Adrenal gland (tissue), 12 donors: ENCODE measurements around the gene TPD52L1. TPM values are rescaled to one million over a fixed set of nuclear protein-coding genes. Genes with fewer than 3 reads are reported as not detected.

ENCODE experiments used
- DNase-seq, 7 donors: peaks; one replicate each; pipeline ENCODE4 v3.0.0-alpha.2; 2019 to 2020
- H3K27ac ChIP-seq, 5 donors: fragments of 200-600 bp; sonication (generic) in 4 of 5; 1 replicate in 3 of 5; 2 replicates in 2 of 5; pipeline versions ENCODE4 v1.5.1 to v1.8.0; 2016 to 2020; ENCODE audit warnings: mild to moderate bottlenecking in 1 of 5
- H3K27me3 ChIP-seq: fragments of 200-600 bp; 2 replicates; pipeline ENCODE4 v1.8.0; 2021
- H3K36me3 ChIP-seq, 2 donors: fragments of 200-600 bp; replicated peaks in 1 of 2; 1 replicate in 1 of 2; 2 replicates in 1 of 2; pipeline versions ENCODE4 v1.5.1 to v1.8.0; 2018 to 2022
- H3K4me1 ChIP-seq, 2 donors: fragments of 200-600 bp; replicated peaks in 1 of 2; 1 replicate in 1 of 2; 2 replicates in 1 of 2; pipeline versions ENCODE4 v1.5.1 to v1.8.0; 2018 to 2021
- H3K4me3 ChIP-seq, 4 donors: fragments of 200-600 bp; sonication (generic) in 3 of 4; one replicate each; pipeline ENCODE4 v1.5.1; 2016 to 2018
- H3K9me3 ChIP-seq, 3 donors: fragments of 200-600 bp; sonication (generic) in 1 of 3; replicated peaks in 1 of 3; 1 replicate in 2 of 3; 2 replicates in 1 of 3; pipeline versions ENCODE4 v1.5.1 to v1.8.0; 2016 to 2021
- POLR2A ChIP-seq, 2 donors: fragments of 450-650 bp; IDR thresholded peaks; one replicate each; pipeline ENCODE4 v1.6.1; 2017; ENCODE audit warnings: antibody characterized with exemption in 2 of 2, mild to moderate bottlenecking in 2 of 2, moderate library complexity in 1 of 2
- WGBS, 4 donors: extraction: QIAGEN DNeasy Blood & Tissue Kit in 2 of 4; methylation state at CpG; one replicate each; pipeline versions ENCODE4 v1.1.5 to v1.1.7; 2013 to 2017; 5-methylcytosine and 5-hydroxymethylcytosine counted together
- intact Hi-C, 2 donors: fragments of 100-400 bp; cut with DNase I; formaldehyde crosslinking; loops; one replicate each; pipeline versions ENCODE4 v1.14.1 to v1.15.0; 2022 to 2023
- polyA plus RNA-seq, 3 donors: library from polyadenylated mRNA; stranded (reverse); fragments of 200-250 nt in 2 of 3; fragments of 350-450 nt in 1 of 3; fragmentation: Illumina TruSeq in 1 of 3; extraction: RNeasy Lipid Tissue Mini Kit (QIAGEN cat#74804) in 1 of 3; gene quantifications; one replicate each; pipeline ENCODE4 v1.2.3, GENCODE V29; 2013 to 2014
- total RNA-seq, 9 donors: library from RNA; depleted of rRNA in 4 of 9; stranded (reverse); fragments of >200 nt in 4 of 9; fragments of 120-200 nt in 1 of 9; fragmentation: NEBNext Ultra II Directional in 1 of 9; extraction: Animal tissue kit (Norgen Biotek cat#: 25700) in 1 of 9; gene quantifications; one replicate each; pipeline versions ENCODE4 v1.1.0 to v1.2.4, GENCODE V29; 2013 to 2023
- TF ChIP-seq, protein P1 (sequence below), 6 experiments: fragments of 450-650 bp in 4 of 6; fragments of 200-600 bp in 2 of 6; sonication (generic) in 1 of 6; IDR thresholded peaks; 1 replicate in 5 of 6; 2 replicates in 1 of 6; pipeline versions ENCODE4 v1.5.1 to v1.8.0; 2016 to 2021; ENCODE audit warnings: antibody characterized with exemption in 6 of 6, mild to moderate bottlenecking in 2 of 6, moderate library complexity in 1 of 6
- donor health status: healthy with polysubstance abuse.
- donor health status: Bipolar disorder and iron deficiency.
- donor health status: DM: yes; HTN: yes; CAD: no.
- donor health status: DM: no; HTN: no; CAD: no.
- donor health status: DM: no; HTN: no; CAD: no.
- donor health status: DM: yes; HTN: yes; CAD: no.

The TPD52L1 gene
- total and polyA plus RNA-seq, 12 donors: 37.0 to 2,041 (median 435) TPM

DNA sequence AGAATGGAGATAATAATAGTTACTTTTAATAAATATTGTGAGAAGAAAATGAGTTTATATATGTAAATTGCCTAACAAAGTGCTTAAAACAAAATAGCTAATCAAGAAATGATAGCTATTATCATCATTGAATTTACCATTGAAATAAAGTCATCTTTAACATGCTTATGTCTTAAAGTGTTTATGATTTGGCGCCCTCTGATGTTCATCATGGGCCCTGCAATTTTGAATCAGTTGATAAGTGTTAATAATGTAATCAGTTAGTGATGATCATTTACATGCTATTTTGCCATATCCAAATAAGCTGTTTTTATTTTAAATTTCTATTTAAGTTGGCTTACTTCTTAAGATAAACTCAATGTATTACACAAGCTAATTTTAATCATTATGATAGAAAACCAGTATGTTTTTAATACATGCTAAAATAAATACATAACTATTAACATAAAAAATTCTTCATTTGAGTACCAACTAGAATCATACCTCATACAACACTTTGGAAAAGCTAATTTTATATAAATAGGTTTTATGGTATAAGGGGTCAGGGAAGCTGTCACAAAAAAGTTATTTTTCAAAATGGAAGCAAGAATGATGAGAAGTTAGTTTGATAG lies 39.2 kb upstream of the TPD52L1 start:
- H3K4me1 ChIP-seq: no peaks in the 10 kb centered on the region
- intact Hi-C loops: loop anchor here (2.0 to 10.0 kb wide), 3 partner anchors 150 to 244 kb away; partner anchors contain the start of gene RNF217 (in 1 of the 2)
- WGBS, 4 donors: 0 to 3% (median 0%) methylated on average over 1 of the region's 1 CpG
- peaks cover 0 to 11% (median 3%) of the 10 kb centered on the region in 3 donors for H3K9me3 ChIP-seq
- no peak overlapping the region for H3K4me3 ChIP-seq
- TF ChIP-seq POLR2A (IDR thresholded peaks at IDR 0.05): no peak
- TF ChIP-seq, protein P1, sequence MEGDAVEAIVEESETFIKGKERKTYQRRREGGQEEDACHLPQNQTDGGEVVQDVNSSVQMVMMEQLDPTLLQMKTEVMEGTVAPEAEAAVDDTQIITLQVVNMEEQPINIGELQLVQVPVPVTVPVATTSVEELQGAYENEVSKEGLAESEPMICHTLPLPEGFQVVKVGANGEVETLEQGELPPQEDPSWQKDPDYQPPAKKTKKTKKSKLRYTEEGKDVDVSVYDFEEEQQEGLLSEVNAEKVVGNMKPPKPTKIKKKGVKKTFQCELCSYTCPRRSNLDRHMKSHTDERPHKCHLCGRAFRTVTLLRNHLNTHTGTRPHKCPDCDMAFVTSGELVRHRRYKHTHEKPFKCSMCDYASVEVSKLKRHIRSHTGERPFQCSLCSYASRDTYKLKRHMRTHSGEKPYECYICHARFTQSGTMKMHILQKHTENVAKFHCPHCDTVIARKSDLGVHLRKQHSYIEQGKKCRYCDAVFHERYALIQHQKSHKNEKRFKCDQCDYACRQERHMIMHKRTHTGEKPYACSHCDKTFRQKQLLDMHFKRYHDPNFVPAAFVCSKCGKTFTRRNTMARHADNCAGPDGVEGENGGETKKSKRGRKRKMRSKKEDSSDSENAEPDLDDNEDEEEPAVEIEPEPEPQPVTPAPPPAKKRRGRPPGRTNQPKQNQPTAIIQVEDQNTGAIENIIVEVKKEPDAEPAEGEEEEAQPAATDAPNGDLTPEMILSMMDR (IDR thresholded peaks at IDR 0.05): peak; percentile 74 to 92 (median 83)
- no peaks in the 10 kb centered on the region for H3K36me3 ChIP-seq
- no peaks in the 10 kb centered on the region for H3K27me3 ChIP-seq
- H3K27ac ChIP-seq: no peak overlapping the region
- peak in 6 of 7 donors; percentile 43 to 85 (median 63) for DNase-seq

DNA sequence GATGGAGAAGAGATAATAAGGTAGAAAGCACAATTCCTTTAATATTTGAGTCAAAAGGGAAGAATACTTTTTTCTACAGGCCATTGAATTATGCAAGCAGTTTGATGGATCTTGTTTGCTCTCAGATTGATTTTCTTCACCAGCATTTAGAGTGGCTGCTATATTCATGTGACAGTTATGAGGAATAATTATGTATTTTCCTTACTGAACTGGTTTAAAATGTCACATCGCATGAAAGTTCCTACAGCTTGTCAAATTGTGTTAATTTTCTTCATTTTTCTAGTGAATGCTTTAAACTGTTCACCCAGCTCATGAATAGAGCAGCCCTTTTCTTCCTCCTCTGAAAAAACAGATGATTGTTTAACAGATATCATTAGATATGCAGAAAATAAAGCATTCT lies 37.4 kb upstream of the TPD52L1 start:
- Histone ChIP-seq H3K27ac (no peak overlapping the region), H3K9me3 (peaks cover 0 to 8% (median 0%) of the 10 kb centered on the region in 3 donors), H3K36me3 (no peaks in the 10 kb centered on the region), H3K4me1 (no peaks in the 10 kb centered on the region), H3K27me3 (no peaks in the 10 kb centered on the region), H3K4me3 (no peak overlapping the region)
- intact Hi-C loops: loop anchor here in 1 of 2 donors (10.0 kb wide), 1 partner anchor 151 kb away; the partner anchor contains the start of gene RNF217
- TF ChIP-seq, protein P1 (IDR thresholded peaks at IDR 0.05): no peak
- TF ChIP-seq POLR2A (IDR thresholded peaks at IDR 0.05): no peak
- no peak for DNase-seq
- WGBS, 4 donors: 78 to 93% (median 85%) methylated on average over 1 of the region's 1 CpG

DNA sequence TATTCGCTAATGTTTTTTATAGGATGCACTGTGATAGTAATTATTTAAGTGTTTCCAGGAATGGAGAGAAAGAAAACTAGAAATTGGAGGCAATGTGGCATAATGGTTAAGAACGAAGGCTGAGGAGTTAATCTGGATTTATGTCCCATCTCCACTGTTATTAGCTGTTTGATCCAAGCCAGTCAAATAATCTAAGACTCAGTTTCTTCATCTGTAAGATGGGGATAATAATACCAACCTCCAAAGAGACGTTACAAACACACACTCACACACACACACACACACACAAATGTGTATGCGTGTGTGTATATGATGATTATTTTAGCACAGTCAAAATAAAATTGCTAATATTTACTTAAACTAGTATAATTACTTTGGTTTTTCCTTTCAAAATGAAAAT lies 36.9 kb upstream of the TPD52L1 start:
- H3K27ac ChIP-seq: no peak overlapping the region
- H3K27me3 ChIP-seq: no peaks in the 10 kb centered on the region
- no peak overlapping the region for H3K4me3 ChIP-seq
- no peak for DNase-seq
- 85 to 90% (median 87%) methylated on average over 4 of the region's 4 CpGs for WGBS, 4 donors
- H3K9me3 ChIP-seq: peaks cover 0 to 3% (median 0%) of the 10 kb centered on the region in 3 donors
- intact Hi-C loops: loop anchor here in 1 of 2 donors (10.0 kb wide), 1 partner anchor 152 kb away; the partner anchor contains the start of gene RNF217
- H3K4me1 ChIP-seq: no peaks in the 10 kb centered on the region
- no peaks in the 10 kb centered on the region for H3K36me3 ChIP-seq
- TF ChIP-seq, protein P1 (IDR thresholded peaks at IDR 0.05): no peak
- no peak for TF ChIP-seq POLR2A (IDR thresholded peaks at IDR 0.05)

DNA sequence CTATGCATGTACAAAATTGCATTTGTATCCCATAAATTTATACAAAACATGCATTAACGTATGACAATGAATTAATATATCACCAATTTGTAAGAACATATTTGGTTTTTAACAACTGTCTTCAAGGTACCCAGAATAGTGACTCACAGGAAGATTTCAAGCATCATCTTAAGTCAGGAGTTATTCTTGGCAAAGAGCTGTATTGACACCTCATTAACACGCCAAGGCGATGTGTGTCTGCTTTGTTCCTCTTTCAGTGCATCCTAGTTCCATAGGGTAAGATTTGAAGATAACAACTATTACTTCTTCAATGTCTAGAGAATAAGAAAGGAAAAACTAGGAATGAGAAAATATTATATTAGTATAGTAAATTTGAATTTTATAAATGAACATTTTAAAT lies 35.8 kb upstream of the TPD52L1 start:
- Histone ChIP-seq H3K36me3 (no peaks in the 10 kb centered on the region), H3K27me3 (no peaks in the 10 kb centered on the region), H3K4me1 (no peaks in the 10 kb centered on the region), H3K27ac (no peak overlapping the region), H3K4me3 (no peak overlapping the region), H3K9me3 (no peaks in the 10 kb centered on the region)
- WGBS, 4 donors: 77 to 89% (median 84%) methylated on average over 3 of the region's 3 CpGs
- intact Hi-C loops: loop anchor here in 1 of 2 donors (10.0 kb wide), 1 partner anchor 153 kb away; the partner anchor contains the start of gene RNF217
- no peak for TF ChIP-seq POLR2A (IDR thresholded peaks at IDR 0.05)
- TF ChIP-seq, protein P1 (IDR thresholded peaks at IDR 0.05): no peak
- DNase-seq: no peak
